Activated CD4-positive, alpha-beta T cell treated with anti-CD3 and anti-CD28 coated beads, Interleukin-2, amount 50 U/mL, for 1 hour (primary cell): Measurements from ENCODE around the gene TXLNA.

Source experiments
- DNase-seq: peaks from one replicate; pipeline ENCODE4 v3.0.0-alpha.2; 2020

Gene TXLNA

DNA sequence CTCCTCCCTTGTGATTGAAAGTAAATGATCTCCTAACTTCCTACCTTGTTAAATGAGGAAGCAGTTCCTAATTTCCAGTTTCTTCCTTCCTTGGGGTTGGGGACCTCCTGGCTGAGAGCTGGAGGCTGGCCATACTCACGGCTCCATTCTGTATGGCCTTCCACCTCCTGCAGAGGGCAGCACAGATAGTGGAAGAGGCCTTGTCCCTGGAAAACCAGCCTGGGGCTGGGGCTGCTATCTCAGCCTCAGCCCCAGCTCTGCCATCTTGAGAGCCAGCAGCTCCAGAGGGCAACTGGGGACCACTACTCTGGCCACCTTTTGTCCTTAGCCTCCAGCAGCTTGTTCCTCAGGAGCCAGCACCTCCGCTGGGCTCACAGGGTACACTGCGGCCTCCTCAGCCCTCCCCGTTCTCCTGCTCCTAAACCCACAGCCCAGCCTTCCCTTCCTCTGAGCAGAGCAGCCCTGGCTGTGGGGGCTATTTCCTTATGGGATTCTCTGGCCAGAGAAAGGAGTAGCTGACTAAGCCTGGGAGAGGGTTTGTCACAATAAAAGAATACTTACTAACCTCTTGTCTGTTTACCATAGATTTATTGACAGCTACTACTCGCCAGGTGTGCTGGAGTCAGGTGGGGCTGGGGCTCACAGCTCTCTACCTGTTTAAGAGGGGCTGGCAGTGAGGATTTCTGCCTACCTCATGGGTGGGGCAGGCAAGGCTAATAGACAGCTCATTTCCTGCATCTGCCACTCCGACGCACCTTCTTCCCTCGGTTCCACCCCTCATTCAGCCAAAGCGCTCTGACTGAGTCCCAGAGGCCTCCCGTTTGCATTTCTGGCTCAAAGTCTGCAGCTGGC is 36.4 kb downstream of the TXLNA start:
- peak; percentile 61 for DNase-seq

DNA sequence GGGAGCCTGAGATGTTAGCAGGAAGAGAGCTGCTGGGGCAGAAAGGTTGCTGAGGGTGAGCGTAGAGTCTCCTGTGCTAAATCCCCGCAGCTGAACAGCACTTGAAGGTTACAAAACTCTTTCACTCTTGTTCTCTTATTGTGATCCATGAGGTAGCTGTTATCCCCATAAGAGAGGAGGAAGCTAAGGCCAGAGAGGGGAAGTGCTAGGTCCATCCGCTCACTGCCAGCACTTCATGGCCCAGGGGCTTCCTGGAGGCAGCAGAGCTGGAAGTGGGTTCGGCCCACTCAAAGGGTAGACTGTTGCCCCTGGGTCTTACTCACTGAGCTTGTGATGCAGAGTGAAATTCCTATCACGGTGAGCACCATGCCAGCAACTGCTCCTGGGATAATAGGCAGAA is 37.1 kb downstream of the TXLNA start:
- DNase-seq: no peak

DNA sequence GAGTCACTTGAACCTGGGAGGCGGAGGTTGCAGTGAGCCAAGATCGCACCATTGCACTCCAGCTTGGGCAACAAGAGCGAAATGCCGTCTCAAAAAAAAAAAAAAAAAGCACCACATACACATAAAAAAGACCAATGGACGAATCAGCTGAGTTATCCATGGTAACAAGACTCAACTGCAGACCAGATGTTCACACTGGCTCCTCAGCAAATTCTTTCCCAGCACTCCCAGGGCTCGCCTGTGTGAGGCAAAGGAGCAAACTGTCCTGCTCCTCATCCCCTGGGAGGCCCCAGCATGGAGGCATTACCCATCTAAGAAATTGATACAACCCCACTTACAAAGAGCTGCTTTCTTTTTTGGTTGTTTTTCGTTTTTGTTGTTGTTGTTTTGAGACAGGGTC is 39.5 kb downstream of the TXLNA start:
- DNase-seq: no peak

DNA sequence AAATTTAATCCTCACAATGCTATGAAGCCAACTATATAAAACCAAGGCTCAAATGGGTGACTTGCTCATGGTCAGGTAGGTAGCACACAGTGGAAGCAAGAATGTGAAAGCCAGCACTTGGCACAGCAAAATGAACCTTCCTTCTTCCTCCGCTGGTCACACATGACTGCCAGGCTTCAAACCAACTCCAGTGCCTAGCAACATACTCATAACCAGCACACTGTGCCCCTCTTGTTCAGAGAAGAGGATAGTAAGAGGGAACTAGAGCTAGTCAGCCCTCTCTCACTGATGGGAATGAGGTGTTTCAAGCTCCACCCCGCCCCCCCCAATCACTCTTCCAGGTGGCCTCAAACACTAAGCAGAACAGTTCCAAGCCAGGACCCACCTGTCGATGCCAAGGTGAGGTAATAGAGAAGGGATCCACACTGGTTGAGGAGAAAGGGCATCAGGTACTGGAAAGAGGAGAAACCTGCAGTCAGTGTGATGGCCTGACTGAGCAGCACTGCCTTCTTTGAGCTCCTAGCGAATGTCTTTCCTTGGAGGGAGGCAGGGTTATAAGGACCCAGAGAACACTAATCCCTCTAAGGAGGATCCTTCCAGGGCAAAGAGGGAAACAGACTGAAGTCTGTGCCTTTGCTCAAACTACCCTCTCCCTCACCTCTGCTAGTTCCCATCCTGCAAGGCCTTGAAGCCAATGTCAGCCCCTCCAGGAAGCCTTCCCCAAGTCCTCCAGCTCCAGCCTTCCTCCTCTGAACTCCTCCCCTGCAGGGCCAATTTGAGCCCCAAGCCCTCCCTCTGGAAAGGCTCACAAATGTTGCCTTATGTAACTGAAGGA is 41.5 kb downstream of the TXLNA start:
- DNase-seq: no peak

DNA sequence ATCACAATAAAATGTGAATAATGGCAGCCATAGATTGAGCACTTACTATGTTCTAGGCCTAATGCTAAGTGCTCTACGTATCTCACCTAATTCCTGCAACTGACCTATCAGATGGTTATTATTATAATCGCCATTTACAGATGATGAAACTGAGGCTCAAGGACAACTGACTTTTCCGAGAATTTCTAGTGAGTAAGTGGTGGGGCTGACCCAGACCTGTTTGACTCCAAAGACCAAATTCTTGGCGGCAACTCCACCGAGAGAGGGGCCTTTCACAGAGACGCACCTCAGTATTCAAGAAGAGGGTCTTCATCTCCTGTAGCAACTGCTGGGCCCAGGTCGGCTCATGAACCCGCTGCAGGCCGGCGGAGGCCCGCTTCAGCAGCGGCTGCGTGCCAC is 42.1 kb downstream of the TXLNA start:
- DNase-seq: no peak

DNA sequence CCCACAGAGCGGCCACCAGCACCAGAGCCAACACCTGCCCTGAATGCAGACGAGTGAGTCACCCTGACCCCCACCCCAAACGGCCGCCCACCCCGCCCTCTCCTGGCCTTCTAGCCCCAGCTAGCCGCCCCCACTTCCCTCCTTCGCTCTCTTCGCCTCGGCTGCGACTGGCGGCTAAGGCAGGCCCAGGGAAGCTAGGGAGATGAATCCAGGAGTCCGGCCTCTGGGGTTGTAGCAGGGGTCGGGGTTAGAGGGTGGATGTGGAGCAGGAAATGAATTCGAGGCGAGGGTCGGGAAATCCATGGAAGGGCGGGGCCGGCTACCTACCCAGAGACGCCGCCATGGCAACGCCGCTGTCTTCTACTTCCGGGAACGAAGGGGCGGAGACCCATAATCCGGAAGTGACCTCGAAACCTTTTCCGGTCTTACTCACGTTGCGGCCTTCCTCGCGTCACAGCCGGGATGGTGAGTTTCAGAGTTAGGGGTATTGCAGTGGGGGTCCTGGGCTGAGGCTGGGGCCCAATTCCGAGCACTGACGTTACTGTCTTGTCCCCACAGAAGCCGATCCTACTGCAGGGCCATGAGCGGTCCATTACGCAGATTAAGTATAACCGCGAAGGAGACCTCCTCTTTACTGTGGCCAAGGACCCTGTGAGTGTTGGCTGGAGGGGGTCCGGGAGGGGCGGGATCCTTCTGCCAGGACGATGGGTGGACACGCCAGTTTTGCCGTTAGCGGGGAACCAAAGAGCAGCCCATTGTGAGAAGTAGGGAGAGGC is 42.7 kb downstream of the TXLNA start, which contains the start of the genes EIF3I and TMEM234:
Gene EIF3I, plus strand, starts transcription at position 428 of the 776 bp plus-strand sequence. Its CDS starts 35 bp downstream, at position 463.
Gene TMEM234, minus strand, starts transcription at position 374 of the 776 bp plus-strand sequence. Its CDS starts 31 bp downstream, at position 343.
- peak; percentile 88 for DNase-seq

DNA sequence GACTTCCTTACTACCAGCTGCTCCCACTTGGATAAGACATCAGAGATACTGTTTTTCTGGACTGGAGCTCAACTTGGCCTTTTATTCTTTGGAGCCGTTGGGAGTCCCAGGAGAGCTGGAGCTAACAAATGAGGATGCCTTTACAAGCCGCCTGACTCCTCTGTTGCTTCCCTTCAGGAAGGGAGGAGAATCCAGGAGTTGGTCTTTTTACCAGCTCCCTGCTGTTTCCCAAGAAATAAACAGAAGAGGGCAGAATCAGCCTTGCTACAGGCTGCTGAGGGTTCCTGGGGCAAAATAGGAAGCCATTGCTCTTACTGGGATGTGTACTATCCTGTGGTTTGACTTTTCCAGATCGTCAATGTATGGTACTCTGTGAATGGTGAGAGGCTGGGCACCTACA is 44.2 kb downstream of the TXLNA start:
- no peak for DNase-seq

DNA sequence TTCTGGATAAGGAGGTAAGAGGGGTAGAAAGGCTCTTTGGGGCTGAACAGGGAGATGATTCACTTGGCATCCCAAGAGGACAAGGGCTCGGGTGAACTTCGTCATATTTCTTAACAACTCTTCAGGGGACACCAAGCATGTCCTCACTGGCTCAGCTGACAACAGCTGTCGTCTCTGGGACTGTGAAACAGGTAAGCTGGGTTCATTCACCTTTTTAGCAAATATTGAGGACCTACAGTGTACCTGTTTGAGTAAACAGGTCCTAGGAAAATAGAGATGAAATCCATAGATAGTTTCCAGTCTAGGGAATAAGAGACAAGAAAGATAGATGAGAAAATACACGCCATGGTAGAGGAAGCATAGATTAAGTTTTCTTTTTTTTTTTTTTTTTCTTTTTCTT is 44.8 kb downstream of the TXLNA start:
- DNase-seq: no peak

DNA sequence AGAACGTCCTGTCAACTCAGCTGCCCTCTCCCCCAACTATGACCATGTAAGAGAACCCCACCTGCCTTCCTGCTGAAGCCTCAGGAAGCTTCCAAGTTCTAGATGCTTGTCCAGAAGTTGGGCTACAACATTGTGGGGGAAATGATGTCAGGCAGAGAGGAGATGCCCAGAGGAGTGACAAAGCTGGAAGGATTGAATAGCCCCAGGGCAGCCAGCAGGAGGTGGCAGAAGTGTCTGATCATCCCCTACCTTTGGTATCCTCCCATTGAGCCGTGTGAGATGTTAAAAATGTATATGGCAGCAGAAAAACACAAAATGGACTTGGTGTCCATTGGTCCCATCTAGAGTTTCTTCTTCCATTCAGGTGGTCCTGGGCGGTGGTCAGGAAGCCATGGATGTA is 49.3 kb downstream of the TXLNA start:
- no peak for DNase-seq

DNA sequence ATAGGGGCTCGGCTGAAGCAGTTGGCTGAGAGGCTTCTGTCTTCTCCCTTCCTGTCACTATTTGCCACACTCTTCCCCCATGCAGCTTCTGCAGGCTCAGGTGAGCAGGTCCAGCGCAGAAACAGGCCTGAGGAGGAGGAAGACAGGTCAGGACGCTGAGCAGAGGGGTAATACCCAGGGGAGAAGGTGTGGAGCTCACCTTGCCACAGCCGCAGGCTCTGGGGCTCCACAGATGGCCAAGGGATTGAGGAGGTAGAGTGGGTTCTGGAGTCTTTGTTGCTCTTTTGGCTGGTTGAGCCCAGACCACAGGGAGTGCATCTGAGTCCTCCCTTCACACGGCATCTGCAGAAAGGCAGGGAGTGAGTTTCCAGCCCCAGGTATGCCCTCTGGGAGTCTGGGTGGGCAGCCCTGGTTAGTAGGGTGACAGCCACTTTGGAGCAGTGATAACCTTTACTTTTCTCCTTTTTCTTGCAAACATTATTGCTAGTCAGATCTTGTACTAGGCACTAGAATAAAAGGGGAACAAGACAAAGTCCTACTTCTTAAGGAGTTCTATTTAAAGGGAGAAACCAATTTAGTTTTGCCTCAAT is 52.5 kb downstream of the TXLNA start:
- DNase-seq: no peak

DNA sequence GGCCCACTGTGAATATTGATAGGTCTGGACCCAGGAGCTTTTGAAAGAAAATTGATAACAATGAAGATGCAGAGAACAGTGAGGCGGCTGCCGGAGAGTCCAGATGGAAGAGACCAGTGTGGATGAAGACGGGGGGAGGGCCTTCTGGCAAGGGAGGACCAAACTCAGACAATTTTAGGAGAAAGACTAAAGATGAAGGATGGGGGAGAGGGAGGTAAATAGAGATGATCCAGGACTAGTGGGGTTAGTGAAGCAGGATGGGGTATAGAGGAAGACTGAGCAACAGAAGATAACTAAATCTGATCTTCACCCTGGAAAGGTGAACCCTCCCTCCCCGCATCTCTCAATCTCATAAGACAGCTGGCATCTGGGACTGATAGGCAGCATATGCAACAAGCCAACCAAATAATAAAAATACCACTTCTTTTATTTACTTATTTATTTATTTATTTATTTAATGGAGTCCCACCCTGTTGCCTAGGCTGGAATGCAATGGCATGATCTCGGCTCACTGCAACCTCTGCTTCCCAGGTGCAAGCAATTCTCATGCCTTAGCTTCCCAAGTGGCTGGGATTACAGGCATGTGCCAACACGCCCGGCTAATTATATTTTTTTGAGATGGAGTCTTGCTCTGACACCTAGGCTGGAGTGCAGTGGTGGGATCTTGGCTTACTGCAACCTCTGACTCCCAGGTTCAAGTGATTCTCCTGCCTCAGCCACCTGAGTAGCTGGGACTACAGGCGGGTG is 53.3 kb downstream of the TXLNA start:
- no peak for DNase-seq

DNA sequence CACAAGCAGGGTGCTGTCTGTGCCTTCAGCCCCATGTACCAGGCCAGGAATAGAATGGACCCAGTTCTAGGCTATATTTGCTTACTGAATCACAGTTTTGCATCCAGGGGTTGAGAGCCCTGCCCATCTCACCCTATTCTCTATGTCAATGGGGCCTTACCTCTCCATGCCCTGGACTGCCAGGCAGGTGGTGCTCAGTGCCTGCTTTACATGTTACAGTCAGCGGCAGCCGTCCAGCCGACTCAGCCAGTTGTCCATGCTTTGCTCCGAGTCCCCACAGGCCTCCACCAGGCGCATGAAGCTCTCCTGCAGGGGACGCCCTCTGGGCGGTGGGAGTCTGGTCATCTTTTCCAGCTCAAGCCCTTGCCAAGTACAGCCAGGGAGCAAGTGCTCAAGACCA is 55.3 kb downstream of the TXLNA start:
- no peak for DNase-seq

DNA sequence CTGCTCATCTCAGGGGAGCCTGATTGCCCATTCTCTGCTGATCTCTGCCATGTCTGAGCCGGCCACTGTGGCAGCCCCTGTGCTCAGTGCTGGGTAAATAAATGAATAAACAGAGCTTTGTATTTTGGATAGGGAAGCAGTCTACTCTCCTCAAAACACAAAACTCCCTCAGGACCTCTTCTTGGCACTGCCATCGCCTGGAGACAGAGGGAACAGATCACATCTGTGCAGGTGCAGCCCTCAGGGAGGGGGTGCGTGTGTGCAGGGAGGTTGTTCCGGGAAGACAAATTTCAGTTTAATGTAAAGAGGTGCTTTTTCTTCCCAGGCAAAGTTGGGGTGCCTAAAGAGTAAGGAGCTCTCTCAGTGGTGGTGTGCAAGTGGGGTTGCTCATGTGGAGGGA is 59.9 kb downstream of the TXLNA start:
- DNase-seq: no peak

DNA sequence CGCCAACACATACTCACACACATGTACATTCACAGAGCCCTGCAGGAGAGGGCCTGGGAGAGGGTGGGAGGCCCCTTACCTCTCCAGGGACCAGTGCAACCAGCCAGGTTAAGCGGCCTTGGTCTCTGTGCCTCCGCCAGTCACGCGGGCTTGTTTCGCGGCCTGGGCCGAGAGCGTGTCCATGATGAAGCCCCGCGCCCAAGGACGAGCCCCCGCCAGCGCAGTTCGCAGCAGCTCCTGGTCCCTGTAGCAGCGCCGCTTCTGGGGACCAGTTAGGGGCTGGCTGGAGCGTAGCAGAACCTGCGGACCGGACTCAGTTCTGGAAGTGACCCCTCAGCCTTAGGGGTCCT is 60.3 kb downstream of the TXLNA start:
- no peak for DNase-seq

DNA sequence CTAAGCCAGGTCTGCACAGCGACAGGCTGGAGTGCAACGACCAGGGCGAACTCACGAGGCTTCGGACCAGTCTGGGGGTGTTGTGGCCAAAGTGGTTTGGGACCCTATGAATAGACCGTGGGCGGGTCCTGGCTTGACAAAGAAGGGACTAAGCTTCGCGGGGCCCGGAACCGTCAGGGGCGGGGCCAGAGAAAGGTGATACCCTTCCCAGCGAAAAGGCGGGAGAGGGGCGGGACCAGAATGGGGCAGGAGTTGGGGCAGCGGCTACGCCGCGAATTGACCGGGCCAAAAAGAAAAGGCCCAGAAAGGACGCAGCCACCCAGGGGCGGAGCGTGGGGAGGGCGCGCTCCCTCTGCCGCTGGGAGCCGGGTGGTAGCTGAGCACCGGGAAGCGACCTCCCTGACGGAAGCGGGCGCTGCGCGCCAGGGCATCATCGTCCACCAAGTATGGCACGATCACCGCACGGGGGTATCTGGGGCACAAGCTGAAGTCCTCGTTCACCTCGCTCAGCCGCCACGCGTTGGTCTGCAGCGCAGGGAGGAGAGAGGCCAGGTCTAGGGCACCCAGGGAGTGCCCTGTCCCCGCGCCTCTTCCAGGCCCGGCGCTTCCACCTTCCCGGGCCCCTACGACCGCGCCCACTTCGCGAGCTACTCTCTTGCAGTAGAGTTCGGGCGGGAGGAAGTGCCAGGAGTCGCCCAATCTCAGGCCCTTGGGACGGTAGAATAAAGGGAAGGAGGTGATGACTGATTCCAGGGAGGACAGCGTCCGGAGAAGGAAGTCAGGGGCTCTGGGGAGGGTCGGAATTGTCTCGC is 60.9 kb downstream of the TXLNA start:
- DNase-seq: peak; percentile 62

DNA sequence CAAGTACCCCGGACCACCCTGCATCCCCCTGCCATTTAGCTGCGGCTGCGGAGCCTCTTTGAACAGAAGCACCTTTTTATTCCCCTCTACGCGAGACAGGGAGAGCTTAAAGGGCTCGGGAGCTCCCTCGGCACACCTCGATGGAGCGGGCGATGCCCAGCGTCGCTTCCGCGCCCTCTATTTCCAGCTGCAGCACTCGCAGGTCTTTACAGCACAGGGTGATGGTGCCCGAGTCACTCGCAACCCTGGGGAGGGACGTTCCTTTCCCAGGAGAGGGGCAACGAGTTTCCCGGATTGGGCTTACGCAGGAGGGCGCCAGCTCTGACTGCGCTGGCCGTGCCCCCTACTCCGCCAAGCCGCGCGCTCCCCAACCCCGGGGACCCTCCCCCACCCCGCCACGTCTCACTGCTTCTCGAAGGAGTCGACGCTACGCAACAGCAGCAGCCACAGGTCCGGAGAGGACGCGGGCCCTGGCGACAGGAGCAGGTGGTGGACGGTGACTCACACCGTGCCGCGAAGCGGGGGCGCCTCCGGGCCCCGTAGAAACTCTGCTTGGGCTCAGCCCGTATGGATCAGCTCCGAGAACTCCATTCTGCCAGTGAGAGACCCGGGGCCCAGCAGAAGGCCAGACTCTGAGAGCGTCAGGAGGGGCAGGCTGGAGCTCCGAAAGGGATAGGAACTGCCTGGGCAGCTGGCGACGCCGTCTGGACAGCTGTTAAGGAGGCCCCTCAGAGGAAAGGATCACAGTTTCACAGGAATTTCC is 61.7 kb downstream of the TXLNA start:
- DNase-seq: peak; percentile 43

DNA sequence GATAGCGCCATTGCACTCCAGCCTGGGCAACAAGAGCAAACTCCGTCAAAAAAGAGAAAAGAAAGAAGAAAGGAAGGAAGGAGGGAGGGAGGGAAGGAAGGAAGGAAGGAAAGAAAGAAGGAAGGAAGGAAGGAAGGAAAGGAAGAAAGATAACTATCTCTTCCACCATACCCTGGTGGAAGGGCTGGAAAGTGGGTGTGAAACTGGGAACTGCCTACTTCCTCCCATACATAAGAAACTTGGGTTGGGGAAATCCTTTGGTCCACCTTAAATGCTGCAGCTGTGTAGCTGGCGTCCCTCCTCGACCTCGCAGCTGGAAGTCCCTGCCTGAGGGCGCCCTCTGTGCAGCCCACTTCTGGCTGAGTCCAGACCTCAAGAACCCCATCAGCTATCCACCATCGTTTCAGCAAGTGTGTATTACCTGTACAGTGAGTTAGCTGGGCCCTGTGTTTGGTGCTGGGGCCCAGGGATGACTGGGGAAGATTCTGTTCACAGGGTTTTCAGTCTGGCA is 62.9 kb downstream of the TXLNA start:
- DNase-seq: no peak

DNA sequence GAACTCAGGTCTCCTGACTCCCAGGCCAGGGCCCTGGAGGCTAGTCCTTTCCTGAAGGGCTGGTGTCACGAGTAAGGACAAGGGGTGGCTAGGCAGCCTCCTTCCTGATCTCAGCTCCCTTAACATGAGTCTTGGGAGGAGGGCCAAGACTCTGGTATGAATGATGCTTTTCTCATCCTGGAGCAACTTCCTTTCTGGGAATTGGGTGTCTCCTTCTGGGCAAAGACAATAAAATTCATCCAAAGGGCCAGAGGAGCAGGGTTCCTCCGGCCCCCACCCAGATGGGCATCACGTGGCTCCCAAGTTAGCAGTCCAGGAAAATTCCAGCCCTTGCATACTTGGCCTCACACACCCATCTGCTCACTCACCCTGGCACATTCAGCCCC is 67.4 kb downstream of the TXLNA start, which contains the start of gene FAM167B:
Gene FAM167B, plus strand, starts transcription at position 335 of the 386 bp plus-strand sequence. CDS start 200 bp downstream, outside the sequence.
- DNase-seq: no peak

DNA sequence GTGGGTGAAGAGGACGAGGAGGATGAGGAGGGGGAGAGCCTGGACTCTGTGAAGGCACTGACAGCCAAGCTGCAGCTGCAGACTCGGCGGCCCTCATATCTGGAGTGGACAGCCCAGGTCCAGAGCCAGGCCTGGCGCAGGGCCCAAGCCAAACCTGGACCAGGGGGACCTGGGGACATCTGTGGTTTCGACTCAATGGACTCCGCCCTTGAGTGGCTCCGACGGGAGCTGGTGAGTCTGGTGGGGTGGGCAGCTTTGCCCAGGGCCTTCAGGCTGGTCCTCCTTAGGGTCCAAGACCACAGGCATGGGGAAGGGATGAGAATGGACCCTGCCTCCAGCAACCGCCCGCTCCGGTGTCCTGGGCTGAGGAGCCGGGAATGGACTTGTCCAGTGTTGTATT is 68.0 kb downstream of the TXLNA start:
- no peak for DNase-seq
